ENCODE results near the gene MMP7. TPM values are rescaled to one million over a fixed set of nuclear protein-coding genes. Genes with fewer than 3 reads are reported as not detected.

The MMP7 gene
- total RNA-seq, 4 donors from 2014 or later = 1.2 TPM; not detected in 3

GRCh38 chr11:102523189-102523570 lies 7.4 kb downstream of the MMP7 start:
- intact Hi-C loops (cut with DNase I) = no loop called here
- H3K4me3 ChIP-seq (replicated peaks in 1 of 3) = no peak overlapping the region
- no peak overlapping the region for H3K27ac ChIP-seq
- no peaks in the 10 kb centered on the region for H3K27me3 ChIP-seq
- H3K9me3 ChIP-seq = no peaks in the 10 kb centered on the region
- 65 to 83% methylated on average over 2 of the region's 2 CpGs for WGBS, 2 donors
- no peaks in the 10 kb centered on the region for H3K36me3 ChIP-seq
- no peak for DNase-seq
- no peaks in the 10 kb centered on the region for H3K4me1 ChIP-seq
- TF ChIP-seq CTCF (IDR thresholded peaks at IDR 0.05) = no peak
- TF ChIP-seq POLR2A (IDR thresholded peaks at IDR 0.05) = no peak

- Histone ChIP-seq H3K27ac (no peak overlapping the region), H3K9me3 (no peaks in the 10 kb centered on the region), H3K4me3 (replicated peaks in 1 of 3) (no peak overlapping the region), H3K27me3 (no peaks in the 10 kb centered on the region), H3K36me3 (no peaks in the 10 kb centered on the region), H3K4me1 (no peaks in the 10 kb centered on the region)
- WGBS, 2 donors = 68 to 83% methylated on average over 5 of the region's 5 CpGs
- TF ChIP-seq CTCF (IDR thresholded peaks at IDR 0.05) = no peak
- no peak for TF ChIP-seq POLR2A (IDR thresholded peaks at IDR 0.05)
- DNase-seq = no peak
- intact Hi-C loops (cut with DNase I) = no loop called here
These were observed 8.0 kb downstream of the MMP7 start for GRCh38 chr11:102522312-102523188.

- Histone ChIP-seq H3K4me3 (replicated peaks in 1 of 3) (no peak overlapping the region), H3K27ac (no peak overlapping the region), H3K36me3 (no peaks in the 10 kb centered on the region), H3K27me3 (no peaks in the 10 kb centered on the region), H3K4me1 (no peaks in the 10 kb centered on the region), H3K9me3 (no peaks in the 10 kb centered on the region)
- intact Hi-C loops (cut with DNase I) = no loop called here
- WGBS, 2 donors = 91 to 92% methylated on average over 10 of the region's 10 CpGs
- TF ChIP-seq POLR2A (IDR thresholded peaks at IDR 0.05) (no peak), CTCF (IDR thresholded peaks at IDR 0.05) (no peak)
- no peak for DNase-seq
These were observed 9.4 kb downstream of the MMP7 start for GRCh38 chr11:102521121-102521520.

GRCh38 chr11:102520514-102520913 lies 10.0 kb downstream of the MMP7 start:
- intact Hi-C loops (cut with DNase I) = no loop called here
- no peaks in the 10 kb centered on the region for H3K4me1 ChIP-seq
- no peak for DNase-seq
- TF ChIP-seq POLR2A (IDR thresholded peaks at IDR 0.05) (no peak), CTCF (IDR thresholded peaks at IDR 0.05) (no peak)
- H3K27ac ChIP-seq = no peak overlapping the region
- H3K36me3 ChIP-seq = no peaks in the 10 kb centered on the region
- no peak overlapping the region for H3K4me3 ChIP-seq (replicated peaks in 1 of 3)
- H3K27me3 ChIP-seq = no peaks in the 10 kb centered on the region
- no peaks in the 10 kb centered on the region for H3K9me3 ChIP-seq

- Histone ChIP-seq H3K36me3 (no peaks in the 10 kb centered on the region), H3K27me3 (no peaks in the 10 kb centered on the region), H3K9me3 (no peaks in the 10 kb centered on the region), H3K4me1 (no peaks in the 10 kb centered on the region), H3K27ac (no peak overlapping the region), H3K4me3 (replicated peaks in 1 of 3) (no peak overlapping the region)
- intact Hi-C loops (cut with DNase I) = loop anchor here (10.0 kb wide), 1 partner anchor 96 kb away; no protein-coding TSS in a partner anchor
- DNase-seq = no peak
- TF ChIP-seq POLR2A (IDR thresholded peaks at IDR 0.05) = no peak
- no peak for TF ChIP-seq CTCF (IDR thresholded peaks at IDR 0.05)
- 90 to 91% methylated on average over 3 of the region's 3 CpGs for WGBS, 2 donors
These were observed 12.1 kb downstream of the MMP7 start for GRCh38 chr11:102518296-102519094.

All from thyroid gland (tissue), 4 donors.